HG03060 (cell line): ENCODE measurements around the gene TMPRSS5.

ENCODE experiments used
- ATAC-seq: cut with Tn5 transposase; IDR thresholded peaks from one replicate; pipeline ENCODE4 v1.9.1; 2021; ENCODE audit warnings: low read depth, moderate number of reproducible peaks; ENCODE audit not compliant: unreplicated experiment

Gene TMPRSS5

DNA sequence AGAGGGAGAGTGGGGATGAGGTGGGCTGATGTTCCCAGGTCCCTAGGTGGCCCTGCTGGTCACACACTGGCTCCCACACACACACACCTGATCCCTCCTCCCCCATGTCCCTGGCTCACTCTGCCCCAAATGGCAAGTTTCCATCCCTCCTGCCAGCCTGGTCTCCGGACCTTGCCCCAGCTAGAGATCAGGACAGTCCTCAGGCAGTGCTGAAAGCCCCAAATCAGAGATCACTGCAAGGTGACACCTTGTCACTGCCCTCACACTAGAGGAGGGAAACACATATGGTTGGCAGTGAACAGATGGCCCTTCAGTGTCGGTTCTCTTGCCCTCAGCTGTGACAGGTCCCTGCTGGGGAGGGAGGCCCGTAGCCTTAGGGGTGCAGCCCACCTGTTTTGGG lies 7.6 kb downstream of the TMPRSS5 start:
- ATAC-seq: no peak

DNA sequence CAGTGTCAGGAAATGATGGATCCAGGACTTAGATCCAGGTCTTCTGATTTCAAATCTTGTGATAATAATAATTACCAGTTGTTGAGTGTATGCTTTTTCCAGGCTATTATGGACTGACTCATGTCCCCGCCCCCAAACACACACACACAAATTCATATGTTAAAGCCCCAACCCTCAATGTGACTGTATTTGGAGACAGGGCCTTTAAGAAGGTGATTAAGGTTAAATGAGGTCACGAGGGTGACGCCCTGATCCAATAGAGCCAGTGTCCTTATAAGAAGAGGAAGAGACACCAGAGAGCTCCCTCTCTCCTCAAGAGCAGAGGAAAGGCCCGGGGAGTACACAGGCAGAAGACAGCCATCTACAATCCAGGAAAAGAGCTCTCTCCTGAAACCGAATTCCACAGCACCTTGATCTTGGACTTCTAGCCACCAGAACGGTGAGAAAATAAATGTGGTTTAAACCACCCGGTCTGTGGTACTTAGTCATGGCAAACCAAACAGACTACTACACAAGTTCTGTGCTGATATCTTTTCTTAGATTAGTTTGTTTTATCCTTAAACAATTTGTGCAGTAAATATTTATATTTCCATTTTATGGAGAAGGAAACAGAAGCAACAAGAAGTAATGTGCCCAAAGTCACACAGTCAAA lies 8.2 kb downstream of the TMPRSS5 start:
- ATAC-seq: no peak

DNA sequence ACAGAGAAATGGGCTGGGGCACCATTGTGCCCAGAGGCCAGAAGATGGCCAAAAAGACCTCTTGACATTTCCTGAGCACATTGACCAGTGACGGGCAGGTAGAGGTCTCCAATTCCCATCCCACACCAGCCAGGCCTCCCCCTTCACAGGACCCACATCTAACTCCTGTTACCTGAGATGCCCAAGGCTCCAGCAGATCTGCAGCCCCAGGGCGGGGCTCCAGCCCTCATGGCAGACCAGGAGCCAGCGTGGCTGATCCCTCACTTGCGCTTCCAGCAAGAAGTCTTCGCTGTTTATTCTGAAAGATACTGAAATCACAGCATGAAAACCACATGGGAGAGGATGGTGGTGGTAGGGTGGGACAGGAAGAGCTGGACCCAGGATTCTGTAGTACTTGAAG lies 9.0 kb downstream of the TMPRSS5 start:
- ATAC-seq: no peak

DNA sequence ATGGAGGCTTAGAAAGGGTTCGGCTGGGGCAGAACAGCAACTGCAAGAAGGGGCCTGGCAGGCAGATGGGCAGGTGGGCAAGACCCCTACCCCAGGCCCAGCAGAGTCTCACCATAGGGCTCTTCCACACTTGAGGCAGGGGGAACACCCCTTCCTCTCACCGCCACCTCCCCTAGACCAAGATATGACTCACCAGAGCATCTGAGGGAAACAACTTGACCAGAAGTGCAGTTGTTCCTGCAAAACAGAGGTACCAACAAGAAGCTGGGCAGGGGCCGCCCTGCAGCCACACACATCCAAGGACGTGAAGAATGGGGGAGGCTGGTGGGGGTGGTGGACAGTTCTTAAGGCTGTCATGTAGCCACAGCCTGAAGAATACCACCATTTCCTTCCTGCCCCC lies 10.9 kb downstream of the TMPRSS5 start:
- no peak for ATAC-seq

GRCh38 chr11:113694390-113694789 lies 11.7 kb downstream of the TMPRSS5 start:
- no peak for ATAC-seq

DNA sequence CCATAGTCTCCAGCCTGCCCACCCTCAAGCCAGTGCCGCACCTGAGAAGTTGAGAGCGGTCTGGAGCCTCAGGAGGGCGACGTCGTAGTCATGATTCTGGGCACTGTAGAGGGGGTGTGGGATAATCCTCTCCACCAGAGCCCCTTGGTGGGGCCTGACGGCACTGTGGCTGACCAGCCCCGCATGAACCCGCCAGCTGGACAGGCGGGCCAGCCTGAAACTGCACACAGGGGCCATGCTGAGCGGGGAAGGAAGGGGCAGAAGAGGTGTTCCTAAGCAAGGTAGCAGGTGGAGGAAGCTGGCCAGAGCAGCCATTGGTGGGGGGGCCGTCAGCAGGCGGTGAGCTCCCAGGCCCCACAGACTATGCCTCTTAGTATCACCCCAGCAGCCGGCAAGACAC lies 13.1 kb downstream of the TMPRSS5 start:
- ATAC-seq: no peak

- no peak for ATAC-seq
Observed at GRCh38 chr11:113690619-113691569, 15.2 kb downstream of the TMPRSS5 start.

- ATAC-seq: no peak
Observed at GRCh38 chr11:113689768-113690618, 16.1 kb downstream of the TMPRSS5 start.

- ATAC-seq: peak; percentile 63
Observed at GRCh38 chr11:113685654-113686359, 20.3 kb downstream of the TMPRSS5 start.

GRCh38 chr11:113684496-113684895 lies 21.6 kb downstream of the TMPRSS5 start:
- ATAC-seq: no peak

DNA sequence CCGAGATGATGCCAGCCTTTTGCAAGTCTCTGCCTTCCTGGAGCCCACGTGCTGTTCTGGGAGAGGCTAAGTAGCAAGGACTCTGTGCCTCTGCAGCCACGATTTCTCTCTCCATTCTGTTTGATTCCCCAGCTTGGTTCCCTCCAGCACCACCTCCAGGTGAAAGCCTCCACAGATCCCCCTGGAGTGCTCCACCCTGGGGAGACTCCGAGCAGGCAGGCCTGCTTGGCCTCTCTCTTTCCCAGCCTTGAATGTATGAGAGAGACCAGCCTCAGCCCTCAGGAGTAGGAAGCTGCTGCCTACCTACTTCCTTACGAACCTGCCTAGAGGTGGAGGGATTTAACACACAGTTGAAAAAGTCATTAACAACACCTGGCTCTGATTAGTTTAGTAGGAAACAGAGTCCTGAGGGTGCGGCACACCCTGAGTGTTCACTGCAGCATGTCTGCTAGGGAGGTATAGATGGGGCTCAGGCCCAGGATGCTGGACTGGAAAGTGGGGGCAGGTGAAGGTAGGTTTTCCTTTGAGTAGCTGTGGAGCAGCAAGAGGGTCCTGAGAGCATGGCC lies 22.5 kb downstream of the TMPRSS5 start:
- no peak for ATAC-seq

- ATAC-seq: no peak
Observed at GRCh38 chr11:113681711-113682413, 24.2 kb downstream of the TMPRSS5 start.

DNA sequence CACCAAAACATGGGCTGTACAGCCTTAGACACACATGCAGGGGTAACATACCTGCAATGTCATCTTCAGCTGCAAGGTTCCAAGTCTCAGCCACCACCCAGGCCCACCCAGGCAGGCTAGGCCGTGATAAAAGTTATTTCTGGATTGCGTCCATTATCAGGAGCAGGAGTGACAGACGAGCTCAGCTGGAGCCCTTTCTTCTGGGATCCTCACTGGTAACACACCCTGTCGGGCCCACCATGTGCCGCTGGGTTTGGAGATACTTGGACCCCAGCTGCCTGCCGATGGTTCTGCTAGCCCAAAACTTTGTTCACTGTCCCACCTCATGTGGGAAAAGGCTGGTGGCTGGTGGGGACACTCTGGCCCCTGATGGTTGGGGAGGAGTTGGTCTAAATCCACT lies 24.8 kb downstream of the TMPRSS5 start:
- no peak for ATAC-seq

DNA sequence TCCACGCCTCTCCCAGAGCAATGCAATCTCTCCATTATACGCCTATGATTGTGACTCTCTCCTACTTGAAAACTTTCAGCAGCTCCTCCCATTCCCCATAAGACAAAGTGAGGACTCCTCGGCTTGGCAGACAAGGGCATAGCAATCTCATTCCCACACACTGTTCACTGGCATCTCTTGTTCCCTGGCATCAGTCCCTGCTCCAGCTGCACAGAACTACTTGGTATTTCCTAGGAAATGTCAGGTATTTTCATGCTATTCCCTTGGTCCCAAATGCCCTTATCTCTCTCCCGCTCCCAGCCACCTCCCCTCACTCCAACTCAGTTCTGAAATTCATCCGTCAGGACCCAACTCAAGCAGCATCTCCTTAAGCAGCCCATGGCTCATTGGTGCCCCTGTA lies 28.4 kb downstream of the TMPRSS5 start:
- no peak for ATAC-seq

GRCh38 chr11:113675565-113675964 lies 30.5 kb downstream of the TMPRSS5 start:
- no peak for ATAC-seq

- peak; percentile 93 for ATAC-seq
Observed at GRCh38 chr11:113675003-113675561, 31.0 kb downstream of the TMPRSS5 start.

GRCh38 chr11:113674397-113674685 lies 31.8 kb downstream of the TMPRSS5 start:
- no peak for ATAC-seq

DNA sequence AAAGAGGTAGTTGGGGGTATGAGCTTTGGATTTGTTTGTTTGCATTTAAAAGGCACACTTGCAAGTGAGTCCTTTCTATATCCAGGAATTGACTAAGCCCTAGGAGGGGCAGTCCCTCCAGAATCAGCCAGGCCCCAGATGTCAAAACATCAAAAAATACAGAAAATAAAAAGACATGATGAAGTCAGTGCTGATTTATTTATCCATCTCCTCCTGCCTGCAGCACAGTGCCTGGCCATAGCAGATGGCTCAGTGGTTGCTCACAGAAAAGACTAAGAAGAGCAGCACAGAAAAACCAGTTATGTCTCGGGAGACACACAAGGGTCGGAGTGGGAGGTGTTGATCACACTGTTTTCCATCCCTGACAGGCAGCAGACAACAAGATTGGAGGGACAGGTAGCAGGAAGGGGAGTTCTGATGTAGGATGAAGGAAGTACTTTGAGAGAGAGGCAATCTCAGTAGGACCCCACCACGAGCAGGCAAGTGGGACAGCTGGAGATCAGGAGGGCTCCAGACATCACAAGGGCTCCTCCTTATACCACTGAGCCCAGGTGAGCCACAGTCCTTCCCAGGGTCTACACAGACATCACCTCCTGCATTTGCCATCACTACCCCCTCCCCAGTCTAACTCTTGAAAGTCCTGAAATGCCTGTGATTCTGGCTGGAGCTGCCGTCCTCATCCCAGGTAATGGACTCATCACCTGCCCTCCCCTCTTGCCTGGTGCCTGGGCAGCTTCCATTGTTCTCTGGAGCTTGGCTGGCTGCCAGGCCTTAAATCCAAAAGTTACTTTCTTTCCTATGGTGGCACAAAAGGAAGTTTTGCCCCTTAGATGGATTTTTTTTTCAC lies 32.3 kb downstream of the TMPRSS5 start:
- ATAC-seq: no peak
